Vagina (tissue), 2 donors: Measurements from ENCODE around the gene MIS12.
A peak's percentile ranks its signal among the peaks of the same experiment; 100 is the strongest.

Experiments used
- POLR2A ChIP-seq, 2 donors: fragments of 450-650 bp; IDR thresholded peaks; one replicate each; pipeline ENCODE4 v1.6.1; 2017; ENCODE audit warnings: antibody characterized with exemption in 2 of 2, mild to moderate bottlenecking in 2 of 2, moderate library complexity in 2 of 2
- POLR2AphosphoS5 ChIP-seq, 2 donors: sonication (generic); formaldehyde crosslinking; IDR thresholded peaks; one replicate each; pipeline ENCODE4 v1.9.0; 2017; ENCODE audit warnings: antibody characterized with exemption in 2 of 2, mild to moderate bottlenecking in 2 of 2, low read depth in 1 of 2; ENCODE audit not compliant: insufficient read depth in 1 of 2
- TF ChIP-seq, protein P1 (sequence below), 3 experiments: fragments of 450-650 bp in 2 of 3; fragments of 200-600 bp in 1 of 3; sonication (generic) in 1 of 3; IDR thresholded peaks; one replicate each; pipeline ENCODE4 v1.5.1; 2017 to 2019; ENCODE audit warnings: antibody characterized with exemption in 3 of 3, mild to moderate bottlenecking in 2 of 3, moderate library complexity in 2 of 3

DNA sequence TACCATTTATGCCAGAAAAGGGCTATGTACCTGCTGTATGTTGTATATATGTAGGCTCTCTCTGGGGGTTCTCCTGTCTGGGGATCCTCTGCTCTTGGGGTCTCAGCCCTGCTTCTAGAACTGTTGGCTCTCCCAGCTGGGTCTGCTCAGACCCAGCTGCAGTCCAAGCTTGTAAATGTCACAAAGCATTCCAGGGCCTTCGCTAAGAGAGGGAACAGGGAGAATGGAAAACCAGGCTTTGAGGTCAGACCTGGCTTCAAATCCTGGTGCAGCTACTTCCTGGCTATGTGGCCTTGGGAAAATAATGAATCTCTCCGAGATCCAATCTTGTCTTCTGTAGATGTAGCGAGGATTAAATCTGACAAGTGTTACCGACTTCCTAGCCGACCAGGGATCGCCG is 54.0 kb downstream of the MIS12 start:
- TF ChIP-seq, protein P1, sequence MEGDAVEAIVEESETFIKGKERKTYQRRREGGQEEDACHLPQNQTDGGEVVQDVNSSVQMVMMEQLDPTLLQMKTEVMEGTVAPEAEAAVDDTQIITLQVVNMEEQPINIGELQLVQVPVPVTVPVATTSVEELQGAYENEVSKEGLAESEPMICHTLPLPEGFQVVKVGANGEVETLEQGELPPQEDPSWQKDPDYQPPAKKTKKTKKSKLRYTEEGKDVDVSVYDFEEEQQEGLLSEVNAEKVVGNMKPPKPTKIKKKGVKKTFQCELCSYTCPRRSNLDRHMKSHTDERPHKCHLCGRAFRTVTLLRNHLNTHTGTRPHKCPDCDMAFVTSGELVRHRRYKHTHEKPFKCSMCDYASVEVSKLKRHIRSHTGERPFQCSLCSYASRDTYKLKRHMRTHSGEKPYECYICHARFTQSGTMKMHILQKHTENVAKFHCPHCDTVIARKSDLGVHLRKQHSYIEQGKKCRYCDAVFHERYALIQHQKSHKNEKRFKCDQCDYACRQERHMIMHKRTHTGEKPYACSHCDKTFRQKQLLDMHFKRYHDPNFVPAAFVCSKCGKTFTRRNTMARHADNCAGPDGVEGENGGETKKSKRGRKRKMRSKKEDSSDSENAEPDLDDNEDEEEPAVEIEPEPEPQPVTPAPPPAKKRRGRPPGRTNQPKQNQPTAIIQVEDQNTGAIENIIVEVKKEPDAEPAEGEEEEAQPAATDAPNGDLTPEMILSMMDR (IDR thresholded peaks at IDR 0.05), result no peak
- TF ChIP-seq POLR2A (IDR thresholded peaks at IDR 0.05), result no peak
- peak in 1 of 2 donors; percentile 47 for TF ChIP-seq POLR2AphosphoS5 (IDR thresholded peaks at IDR 0.05; ENCODE audit: insufficient read depth in 1 of 2, low read depth in 1 of 2)
